T-cell (primary cell): Measurements from ENCODE around the gene RAB12. TPM values are rescaled to one million over a fixed set of nuclear protein-coding genes. Genes with fewer than 3 reads are reported as not detected.

Experiments used
- ATAC-seq, 4 experiments: fragments of 200-7000 bp in 3 of 4; fragments of 150-1000 bp in 1 of 4; cut with Tn5 transposase; replicated peaks in 1 of 4; 1 replicate in 3 of 4; 2 replicates in 1 of 4; pipeline ENCODE4 v1.10.0; 2021; ENCODE audit warnings: moderate library complexity in 3 of 4, mild to moderate bottlenecking in 2 of 4, moderate number of reproducible peaks in 1 of 4
- CTCF ChIA-PET, 2 donors: fragments of 300-600 bp; sonication (Branson Sonifier 250); formaldehyde crosslinking; loops; one replicate each; lab custom pipeline; 2022; ENCODE audit warnings: antibody characterized with exemption in 2 of 2; lab: Charles Lee
- POLR2A ChIA-PET, 2 donors: fragments of 300-600 bp; sonication (Branson Sonifier 250); formaldehyde crosslinking; loops; one replicate each; lab custom pipeline; 2022; ENCODE audit warnings: antibody characterized with exemption in 2 of 2; lab: Charles Lee
- DNase-seq, 35 experiments: peaks; one replicate each; pipeline versions ENCODE4 v3.0.0 to v3.0.0-alpha.2; 2013 to 2023
- H3K27ac ChIP-seq: one replicate; pipeline ENCODE4 v1.5.1; 2013; ENCODE audit warnings: low read length
- H3K27me3 ChIP-seq, 2 experiments: replicated peaks in 1 of 2; 1 replicate in 1 of 2; 2 replicates in 1 of 2; pipeline versions ENCODE4 v1.6.1 to v1.7.0; 2013; ENCODE audit warnings: low read length in 1 of 2, mixed read lengths in 1 of 2; ENCODE audit not compliant: control insufficient read depth in 2 of 2, insufficient read depth in 2 of 2; ENCODE audit errors: extremely low read depth in 1 of 2
- H3K36me3 ChIP-seq, 2 donors: 1 replicate in 1 of 2; 2 replicates in 1 of 2; pipeline versions ENCODE4 v1.6.1 to v1.7.0; 2013; ENCODE audit warnings: low read length in 1 of 2; ENCODE audit not compliant: control insufficient read depth in 2 of 2, insufficient read depth in 1 of 2; ENCODE audit errors: extremely low read depth in 1 of 2
- H3K4me1 ChIP-seq, 2 experiments: 1 replicate in 1 of 2; 2 replicates in 1 of 2; pipeline versions ENCODE4 v1.6.1 to v1.7.0; 2013; ENCODE audit warnings: low read length in 2 of 2, mixed read lengths in 1 of 2; ENCODE audit not compliant: insufficient read depth in 2 of 2, control insufficient read depth in 1 of 2; ENCODE audit errors: extremely low read depth in 1 of 2
- H3K4me3 ChIP-seq, 2 donors: 1 replicate in 1 of 2; 2 replicates in 1 of 2; pipeline versions ENCODE4 v1.5.1 to v1.7.0; 2013; ENCODE audit warnings: mild to moderate bottlenecking in 2 of 2, low read length in 1 of 2, moderate library complexity in 1 of 2; ENCODE audit not compliant: control insufficient read depth in 1 of 2; ENCODE audit errors: extremely low read depth in 1 of 2
- H3K9me3 ChIP-seq: 2 replicates; pipeline ENCODE4 v1.7.0; 2013
- H3K27ac Mint-ChIP-seq, 2 donors: one replicate each; pipeline ENCODE4 v1.8.0; 2020 to 2021; ENCODE audit warnings: mild to moderate bottlenecking in 2 of 2, mixed read lengths in 2 of 2
- H3K27me3 Mint-ChIP-seq, 2 donors: one replicate each; pipeline ENCODE4 v1.8.0; 2021 to 2022; ENCODE audit warnings: mixed read lengths in 2 of 2
- H3K36me3 Mint-ChIP-seq: one replicate; pipeline ENCODE4 v1.8.0; 2021; ENCODE audit warnings: mixed read lengths
- H3K4me1 Mint-ChIP-seq, 3 donors: one replicate each; pipeline ENCODE4 v1.8.0; 2020 to 2022; ENCODE audit warnings: mixed read lengths in 3 of 3, mild to moderate bottlenecking in 1 of 3
- H3K4me3 Mint-ChIP-seq, 3 donors: one replicate each; pipeline ENCODE4 v1.8.0; 2020 to 2022; ENCODE audit warnings: mild to moderate bottlenecking in 3 of 3, mixed read lengths in 3 of 3, moderate library complexity in 3 of 3
- H3K9me3 Mint-ChIP-seq, 3 donors: one replicate each; pipeline ENCODE4 v1.8.0; 2020 to 2022; ENCODE audit warnings: mixed read lengths in 3 of 3
- WGBS: methylation state at CpG from one replicate; pipeline ENCODE4 v1.1.5; 2013; ENCODE audit warnings: missing lambda C conversion rate; ENCODE audit not compliant: insufficient coverage; 5-methylcytosine and 5-hydroxymethylcytosine counted together
- total RNA-seq, 35 experiments: library from RNA in 6 of 35; stranded (reverse) in 6 of 35; fragments of 120-200 nt in 1 of 35; gene quantifications; one replicate each; pipeline versions ENCODE4 v1.2.1 to v1.2.4 and lab custom pipeline; 2013 to 2026

RAB12 gene
- total RNA-seq, 5 donors from 2014 or later (not counting 1 experiment from before 2014, with no cell fraction given) = 15.8 to 21.4 (median 17.5) TPM

- 97% methylated on average over 5 of the region's 7 CpGs for WGBS
- no peak for DNase-seq
- Histone ChIP-seq H3K27me3 (peaks cover 0 to 17% of the 10 kb centered on the region in 2 experiments), H3K9me3 (no peaks in the 10 kb centered on the region), H3K4me3 (no peak overlapping the region), H3K4me1 (no peaks in the 10 kb centered on the region), H3K36me3 (no peaks in the 10 kb centered on the region), H3K27ac (no peak overlapping the region)
- no peak for ATAC-seq
- Mint-ChIP-seq H3K4me3 (no peak overlapping the region), H3K4me1 (no peaks in the 10 kb centered on the region), H3K27me3 (peaks cover 5 to 7% of the 10 kb centered on the region in 2 donors), H3K36me3 (no peaks in the 10 kb centered on the region), H3K9me3 (no peaks in the 10 kb centered on the region), H3K27ac (no peak overlapping the region)
- ChIA-PET CTCF (interaction anchor here in 1 of 2 donors (0.5 kb wide), 1 partner anchor 32 kb away, joined by 5 read pairs; no protein-coding TSS in a partner anchor), POLR2A (interaction anchor here in 1 of 2 donors (0.7 kb wide), 1 partner anchor 103 kb away, joined by 3 read pairs; no protein-coding TSS in a partner anchor)
Observed at GRCh38 chr18:8684577-8684976, 75.3 kb downstream of the RAB12 start.

- H3K4me3 ChIP-seq = no peak overlapping the region
- no peaks in the 10 kb centered on the region for H3K4me1 ChIP-seq
- Mint-ChIP-seq H3K27ac (no peak overlapping the region), H3K36me3 (no peaks in the 10 kb centered on the region), H3K27me3 (peaks cover 5 to 11% of the 10 kb centered on the region in 2 donors), H3K9me3 (no peaks in the 10 kb centered on the region), H3K4me3 (no peak overlapping the region), H3K4me1 (no peaks in the 10 kb centered on the region)
- no peak for ATAC-seq
- H3K27me3 ChIP-seq = peaks cover 0 to 21% of the 10 kb centered on the region in 2 experiments
- WGBS = 88% methylated on average over 8 of the region's 13 CpGs
- POLR2A ChIA-PET = interaction anchor here in 1 of 2 donors (0.6 kb wide), 1 partner anchor 299 kb away, joined by 3 read pairs; no protein-coding TSS in a partner anchor
- no peaks in the 10 kb centered on the region for H3K36me3 ChIP-seq
- no peak overlapping the region for H3K27ac ChIP-seq
- no peaks in the 10 kb centered on the region for H3K9me3 ChIP-seq
- DNase-seq = no peak
- CTCF ChIA-PET = interaction anchor here in 1 of 2 donors (0.6 to 1.6 kb wide), 2 partner anchors 302 to 325 kb away, joined by 3 to 4 read pairs; no protein-coding TSS in a partner anchor
Observed at GRCh38 chr18:8685141-8685913, 76.1 kb downstream of the RAB12 start.

GRCh38 chr18:8685914-8686216 lies 76.6 kb downstream of the RAB12 start:
- no peaks in the 10 kb centered on the region for H3K9me3 Mint-ChIP-seq
- peaks cover 5 to 11% of the 10 kb centered on the region in 2 donors for H3K27me3 Mint-ChIP-seq
- ChIA-PET POLR2A (interaction anchor here in 1 of 2 donors (0.6 kb wide), 1 partner anchor 298 kb away, joined by 3 read pairs; no protein-coding TSS in a partner anchor), CTCF (interaction anchor here in 1 of 2 donors (1.6 kb wide), 1 partner anchor 302 kb away, joined by 4 read pairs; no protein-coding TSS in a partner anchor)
- H3K36me3 Mint-ChIP-seq = no peaks in the 10 kb centered on the region
- no peak overlapping the region for H3K27ac ChIP-seq
- no peaks in the 10 kb centered on the region for H3K4me1 Mint-ChIP-seq
- H3K27ac Mint-ChIP-seq = no peak overlapping the region
- WGBS = 91% methylated on average over 6 of the region's 8 CpGs
- H3K36me3 ChIP-seq = no peaks in the 10 kb centered on the region
- no peak overlapping the region for H3K4me3 Mint-ChIP-seq
- no peak overlapping the region for H3K4me3 ChIP-seq
- no peak for DNase-seq
- no peaks in the 10 kb centered on the region for H3K4me1 ChIP-seq
- no peak for ATAC-seq
- no peaks in the 10 kb centered on the region for H3K9me3 ChIP-seq
- H3K27me3 ChIP-seq = peaks cover 0 to 17% of the 10 kb centered on the region in 2 experiments

GRCh38 chr18:8686611-8687010 lies 77.4 kb downstream of the RAB12 start:
- Mint-ChIP-seq H3K4me3 (no peak overlapping the region), H3K4me1 (no peaks in the 10 kb centered on the region), H3K9me3 (no peaks in the 10 kb centered on the region), H3K36me3 (no peaks in the 10 kb centered on the region), H3K27me3 (peaks cover 5 to 11% of the 10 kb centered on the region in 2 donors), H3K27ac (no peak overlapping the region)
- Histone ChIP-seq H3K4me3 (no peak overlapping the region), H3K27me3 (peaks cover 0 to 15% of the 10 kb centered on the region in 2 experiments), H3K27ac (no peak overlapping the region), H3K9me3 (no peaks in the 10 kb centered on the region), H3K36me3 (no peaks in the 10 kb centered on the region), H3K4me1 (no peaks in the 10 kb centered on the region)
- CTCF ChIA-PET = interaction anchor here (0.6 to 1.6 kb wide), 3 partner anchors 122 to 301 kb away, joined by 3 to 4 read pairs (median 3); no protein-coding TSS in a partner anchor
- POLR2A ChIA-PET = interaction anchor here in 1 of 2 donors (0.6 kb wide), 1 partner anchor 34 kb away, joined by 3 read pairs; no protein-coding TSS in a partner anchor
- DNase-seq (no peak), ATAC-seq (no peak)
- 60% methylated on average over 3 of the region's 6 CpGs for WGBS

GRCh38 chr18:8688216-8688800 lies 79.1 kb downstream of the RAB12 start:
- Histone ChIP-seq H3K4me1 (no peaks in the 10 kb centered on the region), H3K4me3 (no peak overlapping the region), H3K27ac (no peak overlapping the region), H3K36me3 (no peaks in the 10 kb centered on the region), H3K27me3 (peaks cover 0 to 15% of the 10 kb centered on the region in 2 experiments), H3K9me3 (no peaks in the 10 kb centered on the region)
- Mint-ChIP-seq H3K36me3 (no peaks in the 10 kb centered on the region), H3K27me3 (peaks cover 5 to 9% of the 10 kb centered on the region in 2 donors), H3K4me1 (no peaks in the 10 kb centered on the region), H3K9me3 (no peaks in the 10 kb centered on the region), H3K4me3 (no peak overlapping the region), H3K27ac (no peak overlapping the region)
- 82% methylated on average over 3 of the region's 8 CpGs for WGBS
- no peak for DNase-seq
- no peak for ATAC-seq
- POLR2A ChIA-PET = no interaction called here
- CTCF ChIA-PET = interaction anchor here (0.6 to 1.1 kb wide), 4 partner anchors 35 to 375 kb away, joined by 3 to 6 read pairs (median 4); no protein-coding TSS in a partner anchor

- H3K27me3 ChIP-seq = peaks cover 0 to 15% of the 10 kb centered on the region in 2 experiments
- DNase-seq = no peak
- CTCF ChIA-PET = interaction anchor here in 1 of 2 donors (0.6 to 1.1 kb wide), 2 partner anchors 9 to 299 kb away, joined by 4 to 7 read pairs; no protein-coding TSS in a partner anchor
- POLR2A ChIA-PET = no interaction called here
- Mint-ChIP-seq H3K4me1 (no peaks in the 10 kb centered on the region), H3K4me3 (no peak overlapping the region), H3K27ac (no peak overlapping the region), H3K36me3 (no peaks in the 10 kb centered on the region), H3K27me3 (peaks cover 5 to 9% of the 10 kb centered on the region in 2 donors), H3K9me3 (no peaks in the 10 kb centered on the region)
- H3K4me3 ChIP-seq = no peak overlapping the region
- H3K9me3 ChIP-seq = no peaks in the 10 kb centered on the region
- WGBS = 93% methylated on average over 8 of the region's 8 CpGs
- H3K36me3 ChIP-seq = no peaks in the 10 kb centered on the region
- H3K27ac ChIP-seq = no peak overlapping the region
- H3K4me1 ChIP-seq = no peaks in the 10 kb centered on the region
- ATAC-seq = no peak
Observed at GRCh38 chr18:8688816-8689215, 79.6 kb downstream of the RAB12 start.
